ENCODE data around the gene PITRM1. TPM values are rescaled to one million over a fixed set of nuclear protein-coding genes. Genes with fewer than 3 reads are reported as not detected.

PITRM1 gene
- total RNA-seq, 2 experiments from 2014 or later: 34.6 to 40.3 TPM

- DNase-seq (ENCODE audit: low spot score): no peak
- no peaks in the 10 kb centered on the region for H3K9me2 ChIP-seq (ENCODE audit: insufficient read depth, low read length)
- TF ChIP-seq CTCF (conservative IDR thresholded peaks at IDR 0.05; ENCODE audit: low read length): no peak
- TF ChIP-seq EZH2phosphoT487 (IDR thresholded peaks at IDR 0.05; ENCODE audit: borderline replicate concordance, low read depth, low read length): no peak
- intact Hi-C loops (cut with micrococcal nuclease; ENCODE audit: unreplicated experiment): no loop called here
- ChIA-PET CTCF (ENCODE audit: unreplicated experiment) (no interaction called here), POLR2A (no interaction called here)
- BruUV-seq (replicated peaks): no TSS peak
- H3K36me3 ChIP-seq (ENCODE audit: insufficient read depth, low read length): peaks cover 98% of the 10 kb centered on the region
- no peak overlapping the region for H2AFZ ChIP-seq (ENCODE audit: low read length)
- no peaks in the 10 kb centered on the region for H3K9me3 ChIP-seq (ENCODE audit: low read length)
- H4K20me1 ChIP-seq (ENCODE audit: insufficient read depth, low read length): no peaks in the 10 kb centered on the region
- no peak overlapping the region for H3K27ac ChIP-seq (ENCODE audit: low read depth, low read length, poor library complexity, severe bottlenecking)
- H3K79me2 ChIP-seq (ENCODE audit: insufficient read depth, low read depth, low read length): no peaks in the 10 kb centered on the region
- H3K4me2 ChIP-seq (ENCODE audit: low read length): no peak overlapping the region
- H3K4me3 ChIP-seq (ENCODE audit: low read depth, low read length, poor library complexity, severe bottlenecking): no peak overlapping the region
- H3K4me1 ChIP-seq (ENCODE audit: insufficient read depth, low read length, poor library complexity, severe bottlenecking): no peaks in the 10 kb centered on the region
These were observed 48.0 kb downstream of the PITRM1 start for GRCh38 chr10:3124412-3125175.

GRCh38 chr10:3123571-3124411 lies 48.8 kb downstream of the PITRM1 start:
- Histone ChIP-seq H3K79me2 (ENCODE audit: insufficient read depth, low read depth, low read length) (no peaks in the 10 kb centered on the region), H3K36me3 (ENCODE audit: insufficient read depth, low read length) (peaks cover 96% of the 10 kb centered on the region), H3K4me1 (ENCODE audit: insufficient read depth, low read length, poor library complexity, severe bottlenecking) (no peaks in the 10 kb centered on the region), H4K20me1 (ENCODE audit: insufficient read depth, low read length) (no peaks in the 10 kb centered on the region), H3K27ac (ENCODE audit: low read depth, low read length, poor library complexity, severe bottlenecking) (no peak overlapping the region), H3K9me3 (ENCODE audit: low read length) (no peaks in the 10 kb centered on the region), H3K4me2 (ENCODE audit: low read length) (no peak overlapping the region), H3K4me3 (ENCODE audit: low read depth, low read length, poor library complexity, severe bottlenecking) (no peak overlapping the region), H2AFZ (ENCODE audit: low read length) (no peak overlapping the region), H3K9me2 (ENCODE audit: insufficient read depth, low read length) (no peaks in the 10 kb centered on the region)
- intact Hi-C loops (cut with micrococcal nuclease; ENCODE audit: unreplicated experiment): no loop called here
- POLR2A ChIA-PET: no interaction called here
- no peak for DNase-seq (ENCODE audit: low spot score)
- CTCF ChIA-PET (ENCODE audit: unreplicated experiment): interaction anchor here (0.7 kb wide), 1 partner anchor 10 kb away, joined by 4 read pairs; no protein-coding TSS in a partner anchor
- TF ChIP-seq EZH2phosphoT487 (IDR thresholded peaks at IDR 0.05; ENCODE audit: borderline replicate concordance, low read depth, low read length) (no peak), CTCF (conservative IDR thresholded peaks at IDR 0.05; ENCODE audit: low read length) (no peak)
- BruUV-seq (replicated peaks): no TSS peak
